ENCODE results near the gene WASF2. TPM values are rescaled to one million over a fixed set of nuclear protein-coding genes. Genes with fewer than 3 reads are reported as not detected.
"Not testable (repeated sequence)": the region's sequence is repeated elsewhere in the genome, so short reads cannot be mapped to it uniquely, and the experiment has no call there.

WASF2 gene
- total RNA-seq, 1 donor from 2014 or later = 40.3 TPM

- DNase-seq = peak; percentile 90
These were observed 71.4 kb downstream of the WASF2 start for GRCh38 chr1:27418326-27419185.

- no peak for DNase-seq
These were observed 72.3 kb downstream of the WASF2 start for GRCh38 chr1:27417713-27418112.

GRCh38 chr1:27416387-27417111 is 73.4 kb downstream of the WASF2 start:
- peak; percentile 70 for DNase-seq

- DNase-seq = no peak
These were observed 75.9 kb downstream of the WASF2 start for GRCh38 chr1:27414091-27414490.

DNA sequence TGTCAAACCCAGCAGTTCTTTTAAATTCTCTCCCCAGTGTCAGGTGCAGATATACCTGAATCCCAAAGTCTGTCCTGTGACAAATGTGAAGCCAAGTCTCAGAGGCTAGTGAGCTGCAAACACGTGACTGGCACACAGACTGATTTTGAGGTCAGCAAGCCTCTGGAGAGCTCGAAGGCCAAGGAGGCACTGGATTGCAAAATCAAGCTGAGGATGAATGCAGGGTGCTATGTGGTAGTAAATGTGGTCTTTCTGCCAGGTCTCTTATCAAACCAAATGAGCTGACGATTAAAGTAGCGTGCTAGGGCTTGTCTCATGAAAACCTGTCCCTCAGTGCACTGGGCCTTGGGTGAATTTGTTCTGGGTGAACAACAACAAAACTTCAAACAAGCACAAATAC is 77.0 kb downstream of the WASF2 start:
- no peak for DNase-seq

DNA sequence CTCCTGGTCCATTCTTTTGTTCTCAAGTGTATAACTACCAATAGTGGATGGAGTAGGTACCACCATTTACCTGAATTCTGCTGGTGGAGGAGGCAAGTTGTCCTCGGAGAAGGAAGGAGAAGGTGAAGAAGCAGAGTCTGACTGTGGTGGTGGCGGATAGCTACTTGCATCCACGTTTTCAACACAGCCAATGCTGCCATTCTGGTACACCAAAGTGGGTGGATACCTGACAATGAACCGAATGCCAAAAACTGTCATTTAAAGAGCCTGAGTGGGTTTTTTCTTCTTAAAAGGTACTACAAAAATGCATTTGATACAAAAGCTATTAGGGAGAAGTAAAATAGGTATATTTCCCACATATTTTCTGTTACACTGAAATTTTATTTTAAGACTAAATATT is 77.5 kb downstream of the WASF2 start:
- DNase-seq = no peak

DNA sequence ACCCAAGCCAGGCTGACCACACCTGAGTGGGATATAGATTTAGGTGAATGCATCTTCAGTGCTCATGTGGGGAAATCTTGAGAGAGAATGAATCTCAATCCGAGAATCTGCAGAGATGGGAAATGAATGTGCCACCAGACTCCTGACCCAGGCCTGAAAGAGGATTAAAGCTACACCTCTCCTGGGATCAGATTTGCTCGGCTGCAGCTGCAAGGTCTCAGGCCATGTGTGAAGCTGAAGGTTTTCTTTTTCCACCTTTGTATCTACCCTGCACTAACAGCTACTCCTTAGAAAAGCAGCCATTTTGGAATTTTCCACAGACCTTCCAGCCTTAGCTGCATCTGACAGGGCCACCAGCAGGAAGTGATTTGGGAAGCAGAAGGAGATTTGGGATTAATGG is 79.3 kb downstream of the WASF2 start:
- no peak for DNase-seq

- DNase-seq = no peak
These were observed 80.3 kb downstream of the WASF2 start for GRCh38 chr1:27409669-27410068.

DNA sequence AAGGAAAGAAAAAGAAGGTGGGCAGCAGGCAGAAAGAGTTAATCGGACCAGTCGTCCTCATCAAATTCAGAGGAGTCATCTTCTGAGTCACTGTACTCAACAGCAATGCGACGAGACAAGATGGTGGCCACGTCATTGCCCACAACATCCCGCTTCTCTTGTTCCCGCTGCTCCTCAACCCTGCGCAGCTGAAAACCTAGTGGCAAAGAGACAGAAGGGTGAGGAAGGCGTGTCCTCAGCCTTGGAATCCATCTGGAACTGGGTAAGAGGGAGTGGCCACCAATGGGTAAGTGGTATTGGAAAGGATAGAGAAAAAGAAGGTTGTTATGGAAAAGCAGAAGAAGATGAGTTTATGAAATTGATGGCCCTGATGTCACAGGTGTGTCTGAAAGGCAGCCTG is 81.8 kb downstream of the WASF2 start:
- DNase-seq = no peak

GRCh38 chr1:27406791-27407190 is 83.2 kb downstream of the WASF2 start:
- DNase-seq = not testable (repeated sequence)

- DNase-seq = peak; percentile 65
These were observed 83.6 kb downstream of the WASF2 start for GRCh38 chr1:27406362-27406680.

DNA sequence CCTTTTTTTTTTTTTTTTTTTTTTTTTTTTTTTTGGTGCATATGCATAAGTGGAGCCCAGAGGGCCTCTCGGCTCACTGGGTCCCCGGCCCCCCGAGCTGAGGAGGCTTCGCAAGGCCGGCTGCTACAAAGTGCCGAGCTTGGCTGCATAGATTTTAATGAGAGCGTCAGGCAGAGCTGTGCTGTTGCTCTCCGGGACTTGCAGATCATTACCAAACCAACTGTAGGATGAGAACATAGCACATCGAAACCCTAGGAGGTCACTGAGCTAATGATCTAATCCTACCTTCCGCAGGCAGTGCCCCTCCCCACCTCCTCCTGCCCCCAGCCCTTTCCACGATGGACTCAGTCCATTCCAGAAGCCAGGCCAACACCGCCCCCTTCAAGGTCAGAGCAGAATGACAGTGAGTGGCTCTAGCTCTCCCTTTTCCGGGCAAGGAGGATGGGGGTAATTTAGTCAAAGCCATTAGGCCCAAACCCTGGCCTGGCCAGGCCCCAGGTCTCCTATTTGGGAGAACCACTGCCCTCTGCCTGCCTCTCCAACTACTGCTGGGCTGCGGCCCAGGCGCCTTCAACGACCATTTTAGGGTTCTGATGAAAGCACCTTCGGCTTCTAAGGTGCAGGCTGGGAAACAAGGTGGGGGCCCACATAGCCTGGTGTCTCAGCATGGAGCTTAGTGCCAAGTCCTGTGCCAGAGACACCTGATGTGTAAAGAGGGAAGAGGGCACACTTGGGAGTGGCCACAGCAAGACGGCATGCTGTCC is 84.2 kb downstream of the WASF2 start:
- not testable (repeated sequence) for DNase-seq

- DNase-seq = peak; percentile 53
These were observed 84.9 kb downstream of the WASF2 start for GRCh38 chr1:27405074-27405473.

- DNase-seq = no peak
These were observed 86.0 kb downstream of the WASF2 start for GRCh38 chr1:27403931-27404330.

- peak; percentile 89 for DNase-seq
These were observed 86.8 kb downstream of the WASF2 start for GRCh38 chr1:27403065-27403726.

GRCh38 chr1:27402349-27402754 is 87.6 kb downstream of the WASF2 start:
- peak; percentile 70 for DNase-seq

GRCh38 chr1:27400963-27401341 is 89.0 kb downstream of the WASF2 start:
- no peak for DNase-seq

GRCh38 chr1:27400082-27400962 is 89.6 kb downstream of the WASF2 start:
- DNase-seq = no peak

DNA sequence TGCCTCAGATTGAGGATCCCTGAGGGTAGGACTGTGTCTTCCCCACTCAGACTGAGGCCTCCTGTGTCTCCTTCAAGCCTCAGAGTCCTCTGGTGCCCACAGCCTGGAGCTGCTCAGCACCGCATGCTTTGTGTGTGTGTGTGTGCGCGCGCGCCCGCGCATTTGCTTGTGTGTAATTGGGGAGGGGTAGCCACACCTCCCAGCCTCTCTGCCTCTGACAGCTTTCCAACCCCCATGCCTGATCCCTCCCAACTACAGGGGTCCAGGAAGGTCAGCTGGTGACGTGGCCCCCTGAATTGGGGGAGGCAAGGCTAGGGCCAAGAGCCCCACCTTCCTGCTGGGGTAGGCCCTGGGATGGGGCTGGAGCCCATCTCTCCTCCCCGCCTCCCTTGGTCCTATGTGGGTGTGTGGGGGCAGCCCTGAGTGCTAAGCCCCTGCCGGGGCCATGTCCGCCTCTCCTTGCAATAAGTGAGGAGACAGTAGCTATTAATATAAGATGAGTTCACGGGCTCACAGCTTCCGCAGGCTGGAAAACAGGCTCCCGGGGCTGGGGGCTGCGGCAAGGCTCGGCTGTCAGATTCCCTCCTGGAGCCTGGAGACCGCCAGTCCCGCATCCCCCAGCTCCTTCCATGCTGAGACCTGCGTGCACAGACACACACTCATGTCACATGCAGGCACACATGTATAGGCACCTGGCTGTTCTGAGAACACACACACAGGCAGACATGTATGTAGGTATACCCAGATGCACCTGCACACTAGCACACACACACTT is 90.5 kb downstream of the WASF2 start:
- peak; percentile 64 for DNase-seq

DNA sequence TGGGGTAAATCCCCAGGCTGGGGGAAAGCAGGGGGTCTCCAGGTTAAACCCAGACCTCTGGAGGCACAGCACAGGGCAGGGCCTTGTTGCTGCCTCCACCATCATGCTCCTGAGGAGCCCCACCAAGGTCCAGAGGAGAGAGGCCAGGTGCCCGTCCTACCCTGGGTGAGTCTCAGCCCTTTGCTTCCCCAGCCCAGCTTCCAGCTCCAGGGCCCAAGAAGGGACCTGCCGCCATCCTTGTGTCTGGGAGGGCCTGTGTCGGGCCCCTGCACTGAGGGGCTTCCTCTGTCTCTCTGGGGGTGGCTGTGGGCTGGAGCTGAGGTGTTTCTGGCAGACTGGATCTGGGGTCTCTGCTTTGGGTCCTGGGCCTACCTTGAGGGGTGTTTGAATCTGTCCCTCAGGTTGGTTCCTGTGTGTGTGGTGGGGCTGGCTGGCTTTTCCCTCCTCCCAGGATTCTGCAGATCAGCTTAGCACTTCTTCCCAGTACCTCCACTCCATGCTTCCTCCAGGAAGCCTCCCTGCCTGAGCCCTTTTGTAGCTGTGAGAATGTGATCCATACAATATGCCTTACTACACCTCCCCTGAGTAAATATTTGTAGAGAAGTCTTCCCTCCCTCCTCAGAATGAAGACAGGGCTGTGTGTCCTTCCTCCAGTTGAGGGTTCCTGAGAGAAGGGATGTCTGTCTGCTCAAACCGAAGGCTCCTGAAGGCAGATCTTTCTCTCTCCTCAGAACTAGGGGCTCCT is 91.4 kb downstream of the WASF2 start:
- DNase-seq = no peak

All from tongue (tissue), 2 donors.